BJ (cell line): ENCODE results near the gene RERE. TPM values are rescaled to one million over a fixed set of nuclear protein-coding genes. Genes with fewer than 3 reads are reported as not detected.

Experiments
- CTCF ChIA-PET: fragments of 350-600 bp; formaldehyde crosslinking; extraction: SDS; loops from one replicate; lab custom pipeline; 2021; ENCODE audit warnings: antibody characterized with exemption, inconsistent platforms; lab: Yijun Ruan, JAX
- POLR2A ChIA-PET: fragments of 300-600 bp; sonication (Branson Sonifier 250); formaldehyde crosslinking; extraction: SDS; loops from one replicate; lab custom pipeline; 2021; ENCODE audit warnings: antibody characterized with exemption; lab: Charles Lee
- DNase-seq: peaks from one replicate; pipeline ENCODE4 v3.0.0-alpha.2; 2011; ENCODE audit warnings: low read depth
- H3K27me3 ChIP-seq: 2 replicates; pipeline ENCODE4 v1.6.0; 2011; ENCODE audit warnings: low read length; ENCODE audit not compliant: control insufficient read depth, insufficient read depth
- H3K36me3 ChIP-seq: 2 replicates; pipeline ENCODE4 v1.5.1; 2011; ENCODE audit warnings: low read length; ENCODE audit not compliant: control insufficient read depth, insufficient read depth
- H3K4me3 ChIP-seq: 2 replicates; pipeline ENCODE4 v1.5.1; 2011; ENCODE audit warnings: low read depth, mild to moderate bottlenecking, control low read depth, low read length
- polyA plus RNA-seq: library from polyadenylated mRNA; depleted of rRNA; stranded (reverse); fragments of >200 nt; gene quantifications from 2 replicates; pipeline ENCODE4 v1.2.3, GENCODE V29; 2011
- TF ChIP-seq, protein P1 (sequence below): IDR thresholded peaks from 2 replicates; pipeline ENCODE4 v1.5.1; 2011; ENCODE audit warnings: low read depth, mild to moderate bottlenecking, control low read depth, inconsistent platforms, low read length, moderate library complexity; ENCODE audit not compliant: insufficient read depth

Gene RERE
- polyA plus RNA-seq, 1 experiment, result 3.8 TPM

DNA sequence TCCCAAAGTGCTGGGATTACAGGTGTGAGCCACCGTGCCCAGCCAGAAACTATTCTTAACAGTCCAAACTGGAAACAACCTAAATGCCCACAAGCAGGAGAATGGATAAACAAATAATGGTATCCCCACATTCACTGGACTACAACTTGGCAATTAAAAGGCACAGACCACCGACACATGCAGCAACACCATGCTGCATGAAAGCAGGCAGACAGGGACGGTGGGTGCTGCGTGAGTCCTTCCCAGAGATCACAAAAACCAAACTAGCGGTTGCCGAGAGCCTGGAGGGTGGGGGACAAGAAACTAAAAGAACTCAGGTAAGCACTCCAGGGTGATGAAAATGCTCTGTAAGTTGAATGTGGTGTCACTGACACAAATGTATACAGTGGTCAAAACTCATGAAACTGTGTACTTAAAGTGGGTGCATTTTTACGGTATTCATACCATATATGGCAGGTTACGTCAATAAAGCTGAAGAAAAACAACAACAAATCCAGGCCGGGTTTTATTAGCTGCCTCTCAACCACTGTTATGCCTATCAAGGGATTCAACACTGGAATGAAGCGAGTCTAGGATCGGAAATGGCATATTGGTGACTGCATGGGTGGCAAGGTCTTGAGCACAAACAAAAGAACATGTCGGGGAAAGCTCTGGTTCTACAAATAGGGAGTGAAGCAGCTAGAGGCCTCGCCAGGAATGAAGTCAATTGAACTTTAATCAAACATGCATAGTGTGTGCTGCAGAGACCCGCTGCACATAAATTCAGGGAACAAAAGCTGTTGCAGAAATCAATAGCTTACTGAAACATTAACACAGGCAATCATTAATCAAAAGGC lies 447.2 kb downstream of the RERE start:
- ChIA-PET CTCF (interaction anchor here (0.8 to 1.2 kb wide), 2 partner anchors 17 to 21 kb away, joined by 3 to 4 read pairs; no protein-coding TSS in a partner anchor), POLR2A (no interaction called here)
- no peak overlapping the region for H3K4me3 ChIP-seq

GRCh38 chr1:8368956-8369639 lies 448.3 kb downstream of the RERE start:
- ChIA-PET CTCF (interaction anchor here (0.7 to 1.6 kb wide), 2 partner anchors 9 to 19 kb away, joined by 3 to 4 read pairs; no protein-coding TSS in a partner anchor), POLR2A (no interaction called here)

More for the DNA sequence above, 447.2 kb downstream of the RERE start:
- Histone ChIP-seq H3K27me3 (no peaks in the 10 kb centered on the region), H3K36me3 (peaks cover 3% of the 10 kb centered on the region)
- TF ChIP-seq, protein P1, sequence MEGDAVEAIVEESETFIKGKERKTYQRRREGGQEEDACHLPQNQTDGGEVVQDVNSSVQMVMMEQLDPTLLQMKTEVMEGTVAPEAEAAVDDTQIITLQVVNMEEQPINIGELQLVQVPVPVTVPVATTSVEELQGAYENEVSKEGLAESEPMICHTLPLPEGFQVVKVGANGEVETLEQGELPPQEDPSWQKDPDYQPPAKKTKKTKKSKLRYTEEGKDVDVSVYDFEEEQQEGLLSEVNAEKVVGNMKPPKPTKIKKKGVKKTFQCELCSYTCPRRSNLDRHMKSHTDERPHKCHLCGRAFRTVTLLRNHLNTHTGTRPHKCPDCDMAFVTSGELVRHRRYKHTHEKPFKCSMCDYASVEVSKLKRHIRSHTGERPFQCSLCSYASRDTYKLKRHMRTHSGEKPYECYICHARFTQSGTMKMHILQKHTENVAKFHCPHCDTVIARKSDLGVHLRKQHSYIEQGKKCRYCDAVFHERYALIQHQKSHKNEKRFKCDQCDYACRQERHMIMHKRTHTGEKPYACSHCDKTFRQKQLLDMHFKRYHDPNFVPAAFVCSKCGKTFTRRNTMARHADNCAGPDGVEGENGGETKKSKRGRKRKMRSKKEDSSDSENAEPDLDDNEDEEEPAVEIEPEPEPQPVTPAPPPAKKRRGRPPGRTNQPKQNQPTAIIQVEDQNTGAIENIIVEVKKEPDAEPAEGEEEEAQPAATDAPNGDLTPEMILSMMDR, result no peak
- DNase-seq, result no peak

DNA sequence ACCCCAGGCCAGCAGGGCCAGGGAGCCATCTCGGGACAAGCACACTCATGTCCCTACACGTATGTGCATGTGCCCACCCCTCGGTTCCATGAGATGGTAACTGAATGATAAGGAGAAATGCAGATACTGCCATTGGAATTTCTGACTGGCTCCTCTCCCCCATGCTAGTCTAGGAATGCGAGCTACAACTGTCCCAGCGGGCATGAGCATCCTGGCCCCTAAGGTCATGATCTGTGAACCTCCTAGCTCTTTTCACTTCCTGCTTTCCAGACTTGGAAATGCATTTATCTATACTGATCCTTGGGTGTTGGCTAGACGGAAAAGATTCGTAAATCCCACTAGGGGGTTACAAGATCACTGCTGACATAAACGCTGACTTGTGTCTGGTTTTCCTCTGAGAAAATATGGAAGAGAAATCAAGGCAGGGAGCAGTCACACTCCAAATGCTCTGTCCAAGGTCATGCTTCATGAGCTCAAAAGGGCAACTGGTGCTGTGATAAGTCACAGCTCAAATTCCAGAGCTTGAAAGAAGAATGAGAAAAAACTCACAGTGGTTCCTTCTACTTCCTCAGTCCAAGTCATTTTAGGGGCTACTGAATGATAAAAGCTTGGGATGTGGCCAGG lies 449.8 kb downstream of the RERE start:
- TF ChIP-seq, protein P1, result no peak
- H3K36me3 ChIP-seq, result peaks cover 18% of the 10 kb centered on the region
- DNase-seq, result no peak

More at GRCh38 chr1:8368956-8369639, 448.3 kb downstream of the RERE start:
- TF ChIP-seq, protein P1, result no peak
- no peaks in the 10 kb centered on the region for H3K27me3 ChIP-seq
- no peak for DNase-seq
- H3K36me3 ChIP-seq, result peaks cover 7% of the 10 kb centered on the region
- H3K4me3 ChIP-seq, result no peak overlapping the region

GRCh38 chr1:8365661-8366362 lies 451.6 kb downstream of the RERE start:
- CTCF ChIA-PET, result interaction anchor here (0.6 to 1.0 kb wide), 2 partner anchors 483 to 491 kb away, joined by 3 read pairs; no protein-coding TSS in a partner anchor
- Histone ChIP-seq H3K27me3 (no peaks in the 10 kb centered on the region), H3K36me3 (peaks cover 31% of the 10 kb centered on the region), H3K4me3 (no peak overlapping the region)
- TF ChIP-seq, protein P1, result no peak
- no peak for DNase-seq
- POLR2A ChIA-PET, result no interaction called here

More for the DNA sequence above, 449.8 kb downstream of the RERE start:
- POLR2A ChIA-PET, result interaction anchor here (0.6 kb wide), 1 partner anchor 130 kb away, joined by 3 read pairs; no protein-coding TSS in a partner anchor
- CTCF ChIA-PET, result interaction anchor here (0.7 to 1.6 kb wide), 3 partner anchors 11 to 41 kb away, joined by 3 to 4 read pairs (median 3); no protein-coding TSS in a partner anchor
- H3K4me3 ChIP-seq, result no peak overlapping the region
- H3K27me3 ChIP-seq, result no peaks in the 10 kb centered on the region
